ENCODE measurements around the gene TNNT2. TPM values are rescaled to one million over a fixed set of nuclear protein-coding genes. Genes with fewer than 3 reads are reported as not detected.

The TNNT2 gene
- total and polyA plus RNA-seq, 2 donors from 2014 or later, result 2.1 to 117 TPM

- no peak for FAIRE-seq
Observed at GRCh38 chr1:201397675-201398074, 20.2 kb upstream of the TNNT2 start.

DNA sequence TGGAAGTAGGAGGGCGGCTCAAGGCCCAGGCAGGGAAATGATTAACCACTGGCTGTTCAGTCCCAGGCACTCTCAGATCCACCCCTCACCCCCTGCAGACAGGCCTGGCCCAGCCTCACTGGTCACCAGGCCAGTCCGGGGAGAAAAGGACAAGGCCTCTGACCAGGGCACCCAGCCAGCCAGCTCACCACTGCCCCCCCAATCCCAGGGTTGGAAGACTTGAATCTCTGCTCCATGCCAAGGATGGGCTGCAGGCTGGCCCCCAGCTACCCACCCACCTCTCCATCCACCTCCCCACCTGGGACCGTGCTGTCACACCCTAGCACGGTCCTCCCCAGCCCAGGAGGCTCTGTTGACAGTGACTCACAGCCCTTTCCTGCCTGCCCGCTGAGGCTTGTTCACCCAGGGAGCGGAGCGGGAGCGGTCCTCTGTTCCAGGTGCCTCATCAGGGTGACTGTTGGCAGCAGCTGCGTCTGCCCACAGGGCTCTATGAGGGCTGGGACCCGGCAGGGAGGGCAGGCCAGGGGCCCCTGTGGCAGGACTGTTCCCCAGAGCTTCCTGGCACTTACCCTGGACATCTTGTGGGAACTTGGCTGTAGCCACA lies 19.5 kb upstream of the TNNT2 start:
- peak overlapping the region; percentile 87 to 93 for H3K27ac ChIP-seq (ENCODE audit: low read depth in 2 of 2, low read length in 2 of 2)
- DNase-seq (peak; percentile 56 to 92 (median 78)), FAIRE-seq (peak; percentile 37)
- TF ChIP-seq CTCF (IDR thresholded peaks at IDR 0.05; ENCODE audit: borderline replicate concordance, extremely low read depth, insufficient read depth), result no peak
- peak overlapping the region in 1 of 3 donors; percentile 87 for H3K9ac ChIP-seq (ENCODE audit: low read length in 3 of 3)
- H3K9me3 ChIP-seq (ENCODE audit: control insufficient read depth in 2 of 3, insufficient read depth in 1 of 3, low read length in 3 of 3), result no peaks in the 10 kb centered on the region
- peaks cover 4% of the 10 kb centered on the region for H3K27me3 ChIP-seq (ENCODE audit: control insufficient read depth, insufficient read depth, low read length)
- H3K36me3 ChIP-seq (ENCODE audit: control insufficient read depth in 2 of 3, insufficient read depth in 3 of 3, low read length in 3 of 3), result no peaks in the 10 kb centered on the region
- H3K4me1 ChIP-seq (ENCODE audit: control insufficient read depth in 2 of 3, insufficient read depth in 2 of 3, low read depth in 1 of 3, low read length in 3 of 3), result peaks cover 0 to 36% (median 23%) of the 10 kb centered on the region in 3 donors
- peak overlapping the region in 1 of 3 donors; percentile 68 for H3K4me3 ChIP-seq (ENCODE audit: low read length in 3 of 3)
- intact Hi-C loops (cut with DNase I), result no loop called here

More at GRCh38 chr1:201397675-201398074, 20.2 kb upstream of the TNNT2 start:
- Histone ChIP-seq H3K4me1 (ENCODE audit: control insufficient read depth in 2 of 3, insufficient read depth in 2 of 3, low read depth in 1 of 3, low read length in 3 of 3) (peaks cover 0 to 36% (median 23%) of the 10 kb centered on the region in 3 donors), H3K4me3 (ENCODE audit: low read length in 3 of 3) (peak overlapping the region in 2 of 3 donors; percentile 9 to 68), H3K27ac (ENCODE audit: low read depth in 2 of 2, low read length in 2 of 2) (peak overlapping the region; percentile 87 to 93), H3K9me3 (ENCODE audit: control insufficient read depth in 2 of 3, insufficient read depth in 1 of 3, low read length in 3 of 3) (no peaks in the 10 kb centered on the region), H3K36me3 (ENCODE audit: control insufficient read depth in 2 of 3, insufficient read depth in 3 of 3, low read length in 3 of 3) (no peaks in the 10 kb centered on the region), H3K9ac (ENCODE audit: low read length in 3 of 3) (peak overlapping the region in 1 of 3 donors; percentile 87), H3K27me3 (ENCODE audit: control insufficient read depth, insufficient read depth, low read length) (peaks cover 4% of the 10 kb centered on the region)
- TF ChIP-seq CTCF (IDR thresholded peaks at IDR 0.05; ENCODE audit: borderline replicate concordance, extremely low read depth, insufficient read depth), result no peak
- DNase-seq, result no peak
- intact Hi-C loops (cut with DNase I), result no loop called here

GRCh38 chr1:201395936-201396335 lies 18.5 kb upstream of the TNNT2 start:
- peak overlapping the region in 1 of 3 donors; percentile 87 for H3K9ac ChIP-seq (ENCODE audit: low read length in 3 of 3)
- FAIRE-seq (no peak), DNase-seq (peak in 1 of 5 donors; percentile 54)
- peaks cover 0 to 39% (median 23%) of the 10 kb centered on the region in 3 donors for H3K4me1 ChIP-seq (ENCODE audit: control insufficient read depth in 2 of 3, insufficient read depth in 2 of 3, low read depth in 1 of 3, low read length in 3 of 3)
- H3K36me3 ChIP-seq (ENCODE audit: control insufficient read depth in 2 of 3, insufficient read depth in 3 of 3, low read length in 3 of 3), result no peaks in the 10 kb centered on the region
- peaks cover 4% of the 10 kb centered on the region for H3K27me3 ChIP-seq (ENCODE audit: control insufficient read depth, insufficient read depth, low read length)
- TF ChIP-seq CTCF (IDR thresholded peaks at IDR 0.05; ENCODE audit: borderline replicate concordance, extremely low read depth, insufficient read depth), result no peak
- H3K27ac ChIP-seq (ENCODE audit: low read depth in 2 of 2, low read length in 2 of 2), result peak overlapping the region; percentile 80 to 93
- intact Hi-C loops (cut with DNase I), result no loop called here
- no peaks in the 10 kb centered on the region for H3K9me3 ChIP-seq (ENCODE audit: control insufficient read depth in 2 of 3, insufficient read depth in 1 of 3, low read length in 3 of 3)
- H3K4me3 ChIP-seq (ENCODE audit: low read length in 3 of 3), result peak overlapping the region in 1 of 3 donors; percentile 40

Measured in kidney (tissue), 14 donors.